K562 (cell line): ENCODE measurements around the gene GPR42.

Experiments
- BHLHE40 ChIP-seq: IDR thresholded peaks from 2 replicates; pipeline ENCODE4 v1.6.1; 2011; ENCODE audit warnings: low read length, improper control_type of control experiment
- FOXM1 ChIP-seq, 2 experiments: fragments of 450-650 bp in 1 of 2; sonication (generic) in 1 of 2; formaldehyde crosslinking in 1 of 2; IDR thresholded peaks; 2 replicates each; pipeline versions ENCODE4 v1.6.1 to v1.9.0; 2017 to 2022; ENCODE audit warnings: low read depth in 2 of 2, mild to moderate bottlenecking in 2 of 2, missing genetic modification reagents in 1 of 2, moderate library complexity in 1 of 2
- MED1 ChIP-seq: sonication (generic); formaldehyde crosslinking; IDR thresholded peaks from 2 replicates; pipeline ENCODE4 v1.8.1; 2023; ENCODE audit warnings: missing genetic modification reagents, borderline replicate concordance
- MYC ChIP-seq, 2 experiments: fragments of 250-450 bp in 1 of 2; sonication (Bioruptor Pico) in 1 of 2; IDR thresholded peaks; 2 replicates each; pipeline versions ENCODE4 v1.5.1 to v1.6.1; 2012 to 2021; ENCODE audit warnings: low read depth in 2 of 2, borderline replicate concordance in 1 of 2, improper control_type of control experiment in 1 of 2, low read length in 1 of 2, mild to moderate bottlenecking in 1 of 2, moderate library complexity in 1 of 2
- OTX1 ChIP-seq: fragments of 450-650 bp; formaldehyde crosslinking; IDR thresholded peaks from 2 replicates; pipeline ENCODE4 v1.4.0; 2022; ENCODE audit warnings: mild to moderate bottlenecking
- SMC3 ChIP-seq: conservative IDR thresholded peaks from 2 replicates; pipeline ENCODE4 v1.6.1; 2011; ENCODE audit warnings: low read depth, low read length, improper control_type of control experiment; ENCODE audit not compliant: insufficient read depth
- ZZZ3 ChIP-seq: fragments of 450-650 bp; IDR thresholded peaks from 2 replicates; pipeline ENCODE4 v1.6.1; 2016; ENCODE audit warnings: antibody characterized with exemption, mild to moderate bottlenecking, moderate library complexity
- TF ChIP-seq, protein P1 (sequence below): sonication (generic); formaldehyde crosslinking; IDR thresholded peaks from 2 replicates; pipeline ENCODE4 v1.5.0; 2020; ENCODE audit warnings: missing genetic modification reagents
- TF ChIP-seq, protein P2 (sequence below), 3 experiments: IDR thresholded peaks in 2 of 3; conservative IDR thresholded peaks in 1 of 3; 2 replicates each; pipeline ENCODE4 v1.5.1; 2011 to 2012; ENCODE audit warnings: low read length in 3 of 3, mild to moderate bottlenecking in 3 of 3, control low read depth in 2 of 3, improper control_type of control experiment in 1 of 3, inconsistent platforms in 1 of 3, low read depth in 1 of 3, mixed read lengths in 1 of 3, moderate library complexity in 1 of 3; ENCODE audit not compliant: insufficient read depth in 2 of 3

DNA sequence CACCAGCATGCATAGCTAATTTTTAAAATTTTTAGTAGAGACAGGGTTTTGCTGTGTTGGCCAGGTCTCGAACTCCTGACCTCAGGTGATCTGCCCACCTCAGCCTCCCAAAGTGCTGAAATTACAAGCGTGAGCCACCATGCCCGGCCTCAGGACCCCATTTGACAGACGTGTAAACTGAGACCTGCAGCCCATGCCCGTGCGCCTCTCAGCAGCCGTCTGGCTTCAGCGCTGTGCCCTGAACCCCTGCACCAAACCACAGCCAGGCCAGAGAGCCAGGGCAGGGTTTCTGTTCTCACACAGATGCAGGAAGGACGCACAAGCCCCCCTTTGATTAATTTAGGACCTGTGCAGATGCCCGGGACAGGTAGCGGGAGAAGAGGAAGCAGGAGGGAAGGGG, 30.4 kb upstream of the GPR42 start:
- TF ChIP-seq MYC (IDR thresholded peaks at IDR 0.05; ENCODE audit: low read depth, low read length) (no peak), MYC (CRISPR knock-in tag; IDR thresholded peaks at IDR 0.05; ENCODE audit: borderline replicate concordance, low read depth) (no peak), BHLHE40 (no peak), OTX1 (no peak), FOXM1 (IDR thresholded peaks at IDR 0.05; ENCODE audit: low read depth) (no peak), FOXM1 (CRISPR knock-in tag; IDR thresholded peaks at IDR 0.05; ENCODE audit: low read depth) (no peak), ZZZ3 (no peak), MED1 (CRISPR knock-in tag) (no peak), SMC3 (no peak)
- TF ChIP-seq, protein P1, sequence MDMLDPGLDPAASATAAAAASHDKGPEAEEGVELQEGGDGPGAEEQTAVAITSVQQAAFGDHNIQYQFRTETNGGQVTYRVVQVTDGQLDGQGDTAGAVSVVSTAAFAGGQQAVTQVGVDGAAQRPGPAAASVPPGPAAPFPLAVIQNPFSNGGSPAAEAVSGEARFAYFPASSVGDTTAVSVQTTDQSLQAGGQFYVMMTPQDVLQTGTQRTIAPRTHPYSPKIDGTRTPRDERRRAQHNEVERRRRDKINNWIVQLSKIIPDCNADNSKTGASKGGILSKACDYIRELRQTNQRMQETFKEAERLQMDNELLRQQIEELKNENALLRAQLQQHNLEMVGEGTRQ (CRISPR knock-in tag), result no peak
- TF ChIP-seq, protein P2, sequence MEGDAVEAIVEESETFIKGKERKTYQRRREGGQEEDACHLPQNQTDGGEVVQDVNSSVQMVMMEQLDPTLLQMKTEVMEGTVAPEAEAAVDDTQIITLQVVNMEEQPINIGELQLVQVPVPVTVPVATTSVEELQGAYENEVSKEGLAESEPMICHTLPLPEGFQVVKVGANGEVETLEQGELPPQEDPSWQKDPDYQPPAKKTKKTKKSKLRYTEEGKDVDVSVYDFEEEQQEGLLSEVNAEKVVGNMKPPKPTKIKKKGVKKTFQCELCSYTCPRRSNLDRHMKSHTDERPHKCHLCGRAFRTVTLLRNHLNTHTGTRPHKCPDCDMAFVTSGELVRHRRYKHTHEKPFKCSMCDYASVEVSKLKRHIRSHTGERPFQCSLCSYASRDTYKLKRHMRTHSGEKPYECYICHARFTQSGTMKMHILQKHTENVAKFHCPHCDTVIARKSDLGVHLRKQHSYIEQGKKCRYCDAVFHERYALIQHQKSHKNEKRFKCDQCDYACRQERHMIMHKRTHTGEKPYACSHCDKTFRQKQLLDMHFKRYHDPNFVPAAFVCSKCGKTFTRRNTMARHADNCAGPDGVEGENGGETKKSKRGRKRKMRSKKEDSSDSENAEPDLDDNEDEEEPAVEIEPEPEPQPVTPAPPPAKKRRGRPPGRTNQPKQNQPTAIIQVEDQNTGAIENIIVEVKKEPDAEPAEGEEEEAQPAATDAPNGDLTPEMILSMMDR (IDR thresholded peaks at IDR 0.05 in 2 of 3, conservative IDR thresholded peaks at IDR 0.05 in 1 of 3; ENCODE audit: insufficient read depth in 2 of 3, low read depth in 1 of 3, low read length in 3 of 3), result no peak
